DMS 273 treated with DMSO at 0.1 percent for 48 hours (cell line): ENCODE measurements around the gene PRKCQ.
"Not testable (repeated sequence)": the region's sequence is repeated elsewhere in the genome, so short reads cannot be mapped to it uniquely, and the experiment has no call there.

Experiments used
- DNase-seq: peaks from one replicate; lab custom pipeline; 2025; lab: John Stamatoyannopoulos, UW

The PRKCQ gene

DNA sequence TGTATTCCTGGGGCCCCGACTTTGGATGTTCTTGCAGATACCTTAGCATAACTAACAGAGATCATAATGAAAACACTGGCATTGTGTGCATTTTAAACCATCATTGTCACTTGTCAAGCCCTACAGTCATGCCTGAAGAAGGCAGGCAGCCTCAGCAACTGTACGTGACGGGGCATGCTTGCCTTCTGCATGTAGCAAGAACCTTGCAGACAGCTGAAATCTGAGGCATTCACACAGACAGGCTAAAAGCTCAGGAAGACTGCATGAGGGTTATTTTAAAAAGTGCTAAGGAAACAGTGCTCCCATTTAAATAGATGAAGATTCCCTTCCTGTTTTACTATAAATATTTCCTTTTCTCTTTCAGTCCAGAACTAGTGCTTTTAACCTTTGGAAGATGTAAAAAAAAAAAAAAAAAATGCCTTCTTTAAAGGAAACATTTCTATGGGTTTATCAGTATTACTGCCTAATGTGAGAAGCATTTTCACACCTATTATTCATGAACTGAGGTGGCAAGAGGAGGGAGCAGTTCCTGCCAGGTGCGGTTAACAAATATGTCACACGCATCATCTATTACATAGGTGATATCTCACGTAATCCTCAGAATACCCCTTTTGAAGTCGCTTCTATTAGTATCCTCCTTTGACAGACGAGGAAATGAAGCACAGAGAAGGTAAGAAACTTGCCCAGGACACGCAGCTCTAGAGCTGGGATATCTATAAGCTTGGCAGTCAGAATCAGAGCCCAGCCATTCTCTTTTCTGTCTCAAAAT is 88.1 kb downstream of the PRKCQ start:
- DNase-seq: no peak

- no peak for DNase-seq
Measured at GRCh38 chr10:6490614-6491013, 89.5 kb downstream of the PRKCQ start.

GRCh38 chr10:6487920-6488319 is 92.2 kb downstream of the PRKCQ start:
- no peak for DNase-seq

DNA sequence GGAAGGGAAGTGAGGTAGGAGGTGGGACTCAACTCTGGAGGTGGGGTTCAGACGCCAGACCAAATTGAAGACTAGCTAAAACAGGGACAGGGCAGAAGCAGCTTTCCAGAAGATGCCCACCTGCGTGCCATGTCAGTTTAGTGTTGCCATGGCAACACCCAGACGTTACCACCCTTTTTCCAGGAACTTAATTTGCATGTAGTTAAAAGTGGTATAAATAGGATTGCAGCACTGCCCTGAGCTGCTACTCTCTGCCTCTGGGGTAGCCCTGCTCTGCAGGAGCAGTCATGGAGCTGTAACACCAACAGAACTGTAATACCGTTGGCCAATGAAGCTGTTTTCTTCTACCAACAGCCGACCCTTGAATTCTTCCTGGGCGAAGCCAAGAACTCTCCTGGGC is 93.8 kb downstream of the PRKCQ start:
- no peak for DNase-seq

DNA sequence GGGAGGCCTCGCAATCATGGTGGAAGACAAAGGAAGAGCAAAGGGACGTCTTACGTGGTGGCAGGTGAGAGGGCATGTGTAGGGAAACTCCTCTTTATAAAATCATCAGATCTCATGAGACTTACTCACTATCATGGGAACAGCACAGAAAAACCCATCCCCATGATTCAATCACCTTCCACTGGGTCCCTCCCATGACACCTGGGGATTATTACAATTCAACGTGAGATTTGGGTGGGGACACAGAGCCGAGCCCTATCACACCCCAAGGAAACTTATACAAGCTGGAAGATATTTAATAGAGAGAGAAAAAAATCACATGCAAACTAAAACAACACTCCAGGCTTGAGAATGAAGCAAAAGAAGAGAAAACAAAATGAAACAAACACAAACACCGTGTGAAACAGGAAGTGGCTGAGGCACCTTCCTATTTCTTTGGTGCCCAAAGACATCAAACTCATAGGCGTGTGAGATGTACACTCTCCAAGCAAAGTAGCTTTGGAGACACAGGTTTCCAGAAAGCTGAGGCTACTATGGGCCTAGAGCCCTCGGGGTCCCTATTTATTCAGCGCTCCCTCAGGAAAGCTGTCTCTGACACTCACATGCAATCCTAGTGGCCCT is 97.2 kb downstream of the PRKCQ start:
- DNase-seq: no peak

DNA sequence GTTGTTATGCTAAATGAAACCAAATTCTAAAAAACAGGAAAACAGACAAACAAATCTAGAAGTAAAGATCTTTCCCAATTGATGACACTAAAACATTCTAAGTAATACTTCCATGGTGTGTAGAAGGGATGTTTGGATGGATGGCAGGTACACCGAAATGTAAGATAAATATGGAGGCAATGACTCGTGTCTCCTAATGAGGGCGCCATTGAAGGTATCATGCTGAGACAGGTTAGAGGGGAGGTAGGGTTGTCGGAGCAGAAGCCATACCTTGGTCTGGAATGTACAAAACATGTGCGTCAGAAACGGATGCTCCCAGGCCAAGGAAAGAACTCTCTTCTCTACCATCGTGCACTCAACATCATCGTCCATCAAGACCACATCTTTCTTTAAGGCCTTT is 101.4 kb downstream of the PRKCQ start:
- no peak for DNase-seq

- no peak for DNase-seq
Measured at GRCh38 chr10:6476989-6477388, 103.1 kb downstream of the PRKCQ start.

DNA sequence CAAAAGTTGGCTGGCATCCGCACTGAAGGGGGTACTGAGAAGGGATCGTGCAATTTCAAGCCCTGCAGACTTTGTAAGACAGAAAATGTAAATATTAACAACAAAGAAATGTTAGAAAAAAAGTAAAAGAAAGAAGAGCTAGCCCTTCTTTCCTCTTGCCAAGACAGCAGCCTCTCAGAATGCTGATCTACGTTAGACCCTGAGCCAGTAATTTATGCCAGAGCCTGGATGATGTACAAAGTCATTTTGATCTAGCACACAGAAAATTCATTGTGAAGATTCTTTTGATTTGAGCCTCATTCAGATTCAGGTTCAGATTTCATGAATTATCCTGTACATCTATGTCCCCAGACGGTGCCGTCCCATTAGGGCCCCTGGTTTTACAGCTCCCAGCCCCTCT is 105.2 kb downstream of the PRKCQ start:
- DNase-seq: no peak

DNA sequence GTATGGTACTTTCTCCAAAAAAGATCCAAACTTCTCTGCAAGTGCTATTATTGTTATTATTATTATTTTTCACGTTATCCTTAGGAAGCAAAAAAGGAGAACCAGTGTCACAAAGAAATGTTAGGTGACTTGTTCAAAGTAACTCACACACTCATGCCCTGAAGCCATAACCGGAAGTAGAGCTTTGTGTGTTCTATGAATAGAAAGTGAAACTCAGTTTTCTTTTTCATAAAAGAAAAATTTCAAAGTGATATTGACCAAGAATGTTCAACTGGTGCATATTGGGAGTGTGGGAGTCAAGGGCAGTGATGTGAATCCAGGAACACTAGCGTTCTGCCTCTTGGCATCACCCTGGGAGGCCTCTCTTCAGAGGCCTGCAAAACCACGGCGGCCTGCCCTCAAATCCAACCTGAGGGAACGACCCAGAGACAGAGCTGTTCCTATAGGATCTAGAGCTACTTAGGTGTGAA is 106.1 kb downstream of the PRKCQ start:
- no peak for DNase-seq

- no peak for DNase-seq
Measured at GRCh38 chr10:6473430-6473829, 106.6 kb downstream of the PRKCQ start.

DNA sequence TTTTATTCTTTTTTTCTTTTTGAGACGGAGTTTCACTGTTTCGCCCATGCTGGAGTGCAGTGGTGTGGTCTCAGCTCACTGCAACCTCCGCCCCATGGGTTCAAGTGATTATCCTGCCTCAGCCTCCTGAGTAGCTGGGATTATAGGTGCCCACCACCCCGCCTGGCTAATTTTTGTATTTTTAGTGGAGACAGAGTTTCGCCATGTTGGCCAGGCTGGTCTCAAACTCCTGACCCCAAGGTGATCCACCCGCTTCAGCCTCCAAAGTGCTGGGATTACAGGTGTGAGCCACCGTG is 107.4 kb downstream of the PRKCQ start:
- DNase-seq: not testable (repeated sequence)

DNA sequence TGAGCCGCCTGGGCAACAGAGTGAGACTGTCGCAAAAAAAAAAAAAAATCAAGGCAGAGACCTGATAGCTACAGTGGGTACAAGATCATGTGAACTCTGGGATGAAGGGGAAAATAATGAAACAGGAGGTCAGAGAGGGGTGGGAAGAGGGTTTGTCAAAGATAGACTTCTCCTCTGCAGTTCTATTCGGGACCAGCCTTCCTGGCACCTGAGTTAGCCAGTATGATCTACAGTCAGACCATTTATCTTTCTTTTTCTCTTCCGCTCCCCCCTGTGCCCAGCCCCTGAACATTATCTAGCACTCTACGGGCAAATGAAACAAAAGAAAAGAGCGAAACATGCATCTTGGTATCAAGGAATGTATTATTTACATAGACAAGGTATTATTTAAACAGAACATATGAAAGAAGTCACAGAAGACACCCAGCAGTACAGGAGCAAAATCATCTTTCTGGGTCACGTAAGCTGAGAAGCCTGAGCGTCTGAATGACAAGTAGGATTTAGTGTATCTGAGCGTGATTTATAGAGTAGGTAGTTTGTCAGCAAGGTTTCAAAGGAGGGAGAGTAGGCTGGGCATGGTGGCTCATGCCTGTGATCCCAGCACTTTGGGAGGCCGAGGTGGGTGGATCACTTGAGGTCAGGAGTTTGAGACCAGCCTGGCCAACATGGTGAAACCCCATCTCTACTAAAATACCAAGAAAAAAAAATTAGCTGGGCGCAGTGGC is 109.0 kb downstream of the PRKCQ start:
- no peak for DNase-seq

DNA sequence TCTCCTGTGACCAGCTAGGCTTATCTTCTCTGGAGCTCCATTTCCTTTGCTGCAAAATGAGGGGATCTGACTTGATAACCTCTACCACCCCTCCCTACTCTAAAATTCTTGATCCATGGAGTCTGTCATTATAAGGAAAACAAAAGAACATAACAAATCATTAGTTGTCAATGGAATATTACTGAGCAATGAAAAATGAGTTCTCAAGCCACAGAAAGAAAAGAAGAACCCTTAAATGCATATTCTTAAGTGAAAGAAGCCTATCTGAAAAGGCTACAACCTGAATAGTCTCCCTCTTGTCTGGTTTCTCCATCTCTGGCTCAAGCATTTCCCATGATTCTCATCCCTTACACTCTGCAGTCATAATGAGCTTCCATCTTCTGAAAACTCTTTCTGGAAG is 110.4 kb downstream of the PRKCQ start:
- DNase-seq: no peak

DNA sequence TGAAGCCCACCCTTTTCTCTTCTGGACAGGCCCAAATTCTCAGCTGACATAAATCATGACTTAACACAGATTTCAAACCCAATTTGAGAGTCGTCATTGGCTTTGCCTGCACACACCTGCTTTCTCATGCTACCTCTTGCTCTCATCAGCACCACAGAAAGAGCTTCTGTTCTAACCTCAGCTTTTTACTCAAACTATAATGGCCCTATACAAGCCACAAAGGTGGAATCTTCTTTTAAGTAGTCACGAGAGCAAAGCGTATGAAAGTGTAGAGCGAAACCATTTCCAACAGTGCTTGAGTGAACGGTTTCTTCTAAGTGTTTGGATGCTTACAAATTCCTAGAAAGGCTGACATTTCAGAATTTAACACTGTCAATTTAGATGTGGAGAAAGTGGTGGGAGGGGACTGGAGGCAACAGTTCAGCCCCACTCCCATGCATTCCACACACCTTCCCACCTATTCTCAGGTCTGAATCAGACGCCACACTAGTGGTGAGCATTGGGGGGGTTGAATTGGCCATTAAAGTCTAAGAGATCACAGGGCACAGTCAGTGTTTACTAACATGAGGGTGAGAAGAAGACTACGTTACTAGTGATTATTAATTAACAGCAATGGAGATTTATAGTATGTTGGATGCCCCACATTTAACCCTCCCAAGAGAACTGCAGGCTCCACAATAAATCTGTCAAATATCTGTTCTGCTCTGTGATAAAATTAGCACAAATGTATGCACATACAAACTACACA is 114.0 kb downstream of the PRKCQ start:
- DNase-seq: no peak

DNA sequence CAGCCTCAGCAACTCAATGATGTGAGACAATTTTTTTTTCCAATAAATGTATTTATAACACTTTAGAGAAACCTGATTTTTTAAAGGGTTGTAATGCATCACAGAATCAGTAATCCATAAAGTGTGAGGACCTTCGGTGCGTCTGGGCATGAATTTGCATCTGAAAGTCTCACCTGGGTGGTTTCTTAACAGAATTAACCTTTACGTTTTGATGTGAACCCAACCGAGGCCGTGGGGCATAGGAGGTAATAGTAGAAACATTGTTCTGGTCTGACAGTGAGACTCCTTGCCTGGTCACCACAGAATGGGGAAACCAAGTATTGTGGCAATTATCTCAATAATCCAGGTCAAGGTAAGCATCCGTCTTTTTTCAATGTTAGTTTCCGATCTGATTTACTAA is 114.6 kb downstream of the PRKCQ start:
- no peak for DNase-seq

DNA sequence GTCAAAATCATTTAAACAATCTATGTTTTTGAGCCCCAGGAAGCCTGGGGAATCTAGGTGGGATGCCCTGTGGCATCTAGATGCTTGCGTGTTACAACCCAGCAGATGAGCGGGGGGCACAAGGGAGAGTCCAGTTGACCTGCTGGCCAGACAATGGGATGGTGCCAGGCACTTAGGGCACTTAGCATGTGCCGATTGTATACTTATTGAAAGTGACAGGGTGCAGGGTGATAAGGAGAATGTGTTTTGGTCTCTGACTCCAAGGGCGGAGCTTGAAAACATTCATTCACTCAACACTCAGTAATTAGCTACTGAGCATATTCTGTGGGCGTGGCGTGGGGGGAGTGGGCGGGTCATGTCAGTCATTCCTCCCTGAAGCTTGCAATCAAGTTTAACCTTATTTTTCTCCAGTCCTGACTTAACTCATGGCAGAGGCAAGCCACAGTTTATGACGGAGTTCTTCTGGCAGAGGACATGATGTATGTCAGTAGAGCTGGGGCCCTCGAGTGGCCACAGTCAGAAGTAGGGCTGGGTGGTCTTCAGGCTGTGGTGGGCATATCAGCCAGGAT is 115.1 kb downstream of the PRKCQ start:
- no peak for DNase-seq

GRCh38 chr10:6463366-6463765 is 116.7 kb downstream of the PRKCQ start:
- DNase-seq: no peak

- no peak for DNase-seq
Measured at GRCh38 chr10:6461961-6462360, 118.1 kb downstream of the PRKCQ start.

GRCh38 chr10:6460861-6461409 is 119.1 kb downstream of the PRKCQ start:
- DNase-seq: no peak

DNA sequence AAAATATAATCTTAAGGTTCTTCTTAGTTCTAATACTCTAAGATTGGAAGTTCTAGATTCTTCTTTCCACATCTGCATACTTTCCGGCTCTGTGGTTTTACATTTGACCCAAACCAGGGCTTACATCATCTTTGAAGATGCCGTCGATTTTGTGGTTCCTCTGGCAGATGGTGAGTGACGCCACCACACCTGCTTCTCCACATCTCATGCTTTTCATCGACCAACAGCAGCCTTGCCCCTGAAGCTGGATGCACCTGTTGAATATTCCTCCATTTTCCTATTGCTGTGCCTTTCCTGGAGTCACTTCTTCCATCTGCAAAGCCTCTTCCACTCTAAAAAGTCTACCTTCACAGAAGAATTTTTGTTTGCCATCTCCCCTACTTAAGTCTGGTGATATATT is 121.3 kb downstream of the PRKCQ start:
- DNase-seq: no peak

DNA sequence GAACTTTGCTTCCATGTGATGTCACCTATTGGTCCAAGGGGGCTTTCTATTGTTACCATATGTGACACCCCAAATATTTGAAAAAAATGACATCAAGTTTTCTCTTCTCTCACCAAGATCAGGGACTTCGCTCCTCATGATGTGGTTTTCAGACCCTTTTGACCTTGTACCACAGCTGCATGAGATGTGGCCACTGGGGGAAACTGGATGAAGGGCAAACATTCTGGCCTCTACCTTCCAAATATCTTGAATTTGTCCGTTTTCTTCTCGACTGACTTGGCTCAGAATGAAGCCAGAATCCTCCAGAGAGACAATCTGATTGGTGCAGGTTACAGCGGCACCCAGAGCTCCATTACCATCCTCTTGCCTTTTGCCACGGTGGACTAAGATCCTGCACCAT is 122.7 kb downstream of the PRKCQ start:
- no peak for DNase-seq

DNA sequence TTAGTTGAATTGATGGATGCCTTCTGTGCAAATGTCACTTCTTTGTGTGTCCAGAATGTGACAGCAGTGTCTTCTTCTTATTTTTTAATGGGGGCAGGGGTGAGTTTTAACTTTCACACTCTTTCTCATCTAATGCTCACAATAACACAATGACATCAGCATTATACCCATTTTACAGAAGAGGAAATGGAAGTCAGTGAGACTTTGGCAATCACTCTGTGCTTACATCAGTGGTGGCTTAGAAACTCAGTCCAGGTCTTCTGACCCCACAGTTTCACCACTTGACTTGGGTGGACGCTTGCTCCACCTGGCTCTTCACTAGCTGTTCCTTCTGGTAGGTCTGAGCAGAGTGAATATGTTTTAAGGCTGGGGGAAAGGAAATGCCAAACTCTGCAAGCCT is 124.0 kb downstream of the PRKCQ start:
- DNase-seq: no peak
